ENCODE measurements around the gene TRPM3.

TRPM3 gene

DNA sequence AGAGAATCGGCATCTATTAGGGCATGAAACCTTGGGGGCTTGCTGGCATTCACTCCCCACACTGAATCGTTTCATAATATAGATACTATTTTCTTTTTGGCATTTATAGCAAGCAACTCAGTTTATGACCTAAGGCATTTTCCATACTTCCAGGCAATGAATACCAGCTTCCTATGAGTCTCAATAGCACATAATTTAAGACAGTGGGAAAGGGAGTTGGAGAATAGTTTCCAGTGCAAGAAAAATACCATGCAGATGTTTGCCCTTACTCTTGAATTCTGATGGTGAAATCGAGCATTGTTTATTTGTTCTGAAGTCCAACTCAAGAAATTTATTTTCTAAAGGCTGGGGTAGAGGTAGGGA is 531.1 kb downstream of the TRPM3 start:
- DNase-seq (ENCODE audit: low read depth in 1 of 2, low spot score in 1 of 2): no peak
- Histone ChIP-seq H3K4me3 (replicated peaks; ENCODE audit: insufficient read depth, low read length) (no peak overlapping the region), H3K27ac (replicated peaks) (no peak overlapping the region), H3K27me3 (ENCODE audit: insufficient read depth, poor library complexity, severe bottlenecking) (no peaks in the 10 kb centered on the region)
- TF ChIP-seq, protein P1, sequence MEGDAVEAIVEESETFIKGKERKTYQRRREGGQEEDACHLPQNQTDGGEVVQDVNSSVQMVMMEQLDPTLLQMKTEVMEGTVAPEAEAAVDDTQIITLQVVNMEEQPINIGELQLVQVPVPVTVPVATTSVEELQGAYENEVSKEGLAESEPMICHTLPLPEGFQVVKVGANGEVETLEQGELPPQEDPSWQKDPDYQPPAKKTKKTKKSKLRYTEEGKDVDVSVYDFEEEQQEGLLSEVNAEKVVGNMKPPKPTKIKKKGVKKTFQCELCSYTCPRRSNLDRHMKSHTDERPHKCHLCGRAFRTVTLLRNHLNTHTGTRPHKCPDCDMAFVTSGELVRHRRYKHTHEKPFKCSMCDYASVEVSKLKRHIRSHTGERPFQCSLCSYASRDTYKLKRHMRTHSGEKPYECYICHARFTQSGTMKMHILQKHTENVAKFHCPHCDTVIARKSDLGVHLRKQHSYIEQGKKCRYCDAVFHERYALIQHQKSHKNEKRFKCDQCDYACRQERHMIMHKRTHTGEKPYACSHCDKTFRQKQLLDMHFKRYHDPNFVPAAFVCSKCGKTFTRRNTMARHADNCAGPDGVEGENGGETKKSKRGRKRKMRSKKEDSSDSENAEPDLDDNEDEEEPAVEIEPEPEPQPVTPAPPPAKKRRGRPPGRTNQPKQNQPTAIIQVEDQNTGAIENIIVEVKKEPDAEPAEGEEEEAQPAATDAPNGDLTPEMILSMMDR (IDR thresholded peaks at IDR 0.05; ENCODE audit: insufficient read depth, low read length): no peak
- TF ChIP-seq, protein P2, sequence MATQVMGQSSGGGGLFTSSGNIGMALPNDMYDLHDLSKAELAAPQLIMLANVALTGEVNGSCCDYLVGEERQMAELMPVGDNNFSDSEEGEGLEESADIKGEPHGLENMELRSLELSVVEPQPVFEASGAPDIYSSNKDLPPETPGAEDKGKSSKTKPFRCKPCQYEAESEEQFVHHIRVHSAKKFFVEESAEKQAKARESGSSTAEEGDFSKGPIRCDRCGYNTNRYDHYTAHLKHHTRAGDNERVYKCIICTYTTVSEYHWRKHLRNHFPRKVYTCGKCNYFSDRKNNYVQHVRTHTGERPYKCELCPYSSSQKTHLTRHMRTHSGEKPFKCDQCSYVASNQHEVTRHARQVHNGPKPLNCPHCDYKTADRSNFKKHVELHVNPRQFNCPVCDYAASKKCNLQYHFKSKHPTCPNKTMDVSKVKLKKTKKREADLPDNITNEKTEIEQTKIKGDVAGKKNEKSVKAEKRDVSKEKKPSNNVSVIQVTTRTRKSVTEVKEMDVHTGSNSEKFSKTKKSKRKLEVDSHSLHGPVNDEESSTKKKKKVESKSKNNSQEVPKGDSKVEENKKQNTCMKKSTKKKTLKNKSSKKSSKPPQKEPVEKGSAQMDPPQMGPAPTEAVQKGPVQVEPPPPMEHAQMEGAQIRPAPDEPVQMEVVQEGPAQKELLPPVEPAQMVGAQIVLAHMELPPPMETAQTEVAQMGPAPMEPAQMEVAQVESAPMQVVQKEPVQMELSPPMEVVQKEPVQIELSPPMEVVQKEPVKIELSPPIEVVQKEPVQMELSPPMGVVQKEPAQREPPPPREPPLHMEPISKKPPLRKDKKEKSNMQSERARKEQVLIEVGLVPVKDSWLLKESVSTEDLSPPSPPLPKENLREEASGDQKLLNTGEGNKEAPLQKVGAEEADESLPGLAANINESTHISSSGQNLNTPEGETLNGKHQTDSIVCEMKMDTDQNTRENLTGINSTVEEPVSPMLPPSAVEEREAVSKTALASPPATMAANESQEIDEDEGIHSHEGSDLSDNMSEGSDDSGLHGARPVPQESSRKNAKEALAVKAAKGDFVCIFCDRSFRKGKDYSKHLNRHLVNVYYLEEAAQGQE (IDR thresholded peaks at IDR 0.05; ENCODE audit: insufficient replicate concordance, low read depth): no peak
- TF ChIP-seq SPI1 (IDR thresholded peaks at IDR 0.05; ENCODE audit: borderline replicate concordance, low read depth) (no peak), POLR2AphosphoS5 (IDR thresholded peaks at IDR 0.05; ENCODE audit: low read depth) (no peak), GABPA (IDR thresholded peaks at IDR 0.05; ENCODE audit: low read depth) (no peak)

DNA sequence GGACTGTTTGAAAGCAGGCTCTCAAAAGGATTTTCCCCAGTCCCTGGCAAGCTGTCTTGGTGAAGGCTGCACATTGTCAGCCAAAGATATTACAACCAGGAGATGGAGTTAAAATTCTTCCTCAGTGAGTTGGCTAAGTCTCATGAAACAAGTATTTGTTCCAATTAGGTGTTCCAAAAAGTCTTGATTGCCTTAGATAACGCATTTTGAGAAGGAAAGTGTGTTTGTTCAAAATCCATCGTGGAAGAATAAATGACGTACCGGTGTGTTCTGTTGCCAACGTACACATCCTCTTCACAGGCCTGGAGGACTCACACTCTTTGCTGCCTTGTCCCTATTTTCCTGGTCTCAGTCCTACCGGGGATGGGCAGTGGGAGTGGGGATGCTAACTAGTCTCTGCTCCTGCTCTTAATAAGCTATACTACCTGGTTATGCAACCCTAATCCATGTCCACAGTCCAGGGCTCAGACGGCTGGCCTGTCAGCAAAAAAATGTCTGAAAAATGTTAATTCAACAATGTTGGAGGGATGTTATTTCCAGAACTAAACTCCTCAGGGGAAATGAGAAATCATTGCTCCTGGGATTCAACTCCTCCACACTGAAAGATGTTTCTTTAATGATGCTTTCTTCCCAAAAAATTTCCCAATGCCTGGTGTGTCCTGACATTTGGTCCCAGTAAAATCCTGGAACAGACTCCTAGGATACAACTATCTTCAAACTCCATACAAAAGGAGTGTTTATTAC is 531.7 kb downstream of the TRPM3 start:
- H3K27ac ChIP-seq (replicated peaks): no peak overlapping the region
- TF ChIP-seq, protein P2 (IDR thresholded peaks at IDR 0.05; ENCODE audit: insufficient replicate concordance, low read depth): no peak
- TF ChIP-seq POLR2AphosphoS5 (IDR thresholded peaks at IDR 0.05; ENCODE audit: low read depth) (no peak), SPI1 (IDR thresholded peaks at IDR 0.05; ENCODE audit: borderline replicate concordance, low read depth) (no peak), GABPA (IDR thresholded peaks at IDR 0.05; ENCODE audit: low read depth) (no peak)
- TF ChIP-seq, protein P1 (IDR thresholded peaks at IDR 0.05; ENCODE audit: insufficient read depth, low read length): no peak
- no peak overlapping the region for H3K4me3 ChIP-seq (replicated peaks; ENCODE audit: insufficient read depth, low read length)
- DNase-seq (ENCODE audit: low read depth in 1 of 2, low spot score in 1 of 2): no peak
- no peaks in the 10 kb centered on the region for H3K27me3 ChIP-seq (ENCODE audit: insufficient read depth, poor library complexity, severe bottlenecking)

DNA sequence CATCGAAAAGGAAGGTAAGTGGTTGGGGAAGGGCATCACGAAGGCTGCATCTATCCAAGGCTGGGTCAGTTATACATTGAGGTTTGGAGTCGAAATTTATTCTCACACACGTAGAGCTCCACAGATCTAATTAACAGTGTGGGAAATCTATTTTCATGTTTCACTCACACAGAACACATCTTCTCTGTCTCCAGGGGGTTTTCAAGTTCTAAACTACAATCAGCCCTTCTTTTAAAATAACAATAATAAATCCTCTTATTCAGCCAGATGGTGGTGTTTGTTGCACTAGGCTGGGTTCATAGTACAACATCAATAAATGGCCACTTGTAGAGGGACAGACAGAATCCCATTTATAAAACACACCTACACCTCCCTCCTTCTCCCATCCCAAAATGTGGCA is 532.4 kb downstream of the TRPM3 start:
- Histone ChIP-seq H3K27me3 (ENCODE audit: insufficient read depth, poor library complexity, severe bottlenecking) (no peaks in the 10 kb centered on the region), H3K4me3 (replicated peaks; ENCODE audit: insufficient read depth, low read length) (no peak overlapping the region), H3K27ac (replicated peaks) (no peak overlapping the region)
- no peak for TF ChIP-seq POLR2AphosphoS5 (IDR thresholded peaks at IDR 0.05; ENCODE audit: low read depth)
- TF ChIP-seq, protein P2 (IDR thresholded peaks at IDR 0.05; ENCODE audit: insufficient replicate concordance, low read depth): no peak
- TF ChIP-seq SPI1 (IDR thresholded peaks at IDR 0.05; ENCODE audit: borderline replicate concordance, low read depth): no peak
- TF ChIP-seq, protein P1 (IDR thresholded peaks at IDR 0.05; ENCODE audit: insufficient read depth, low read length): no peak
- no peak for DNase-seq (ENCODE audit: low read depth in 1 of 2, low spot score in 1 of 2)
